Adipocyte (in vitro differentiated cells): ENCODE data around the gene C12orf60.

ENCODE experiments used
- DNase-seq: peaks from one replicate; pipeline ENCODE4 v3.0.0-alpha.2; 2015; ENCODE audit warnings: low read depth
- H3K27me3 ChIP-seq: replicated peaks from 2 replicates; pipeline ENCODE4 v1.7.0; 2013; ENCODE audit warnings: mild to moderate bottlenecking, low read length, moderate library complexity; ENCODE audit not compliant: control insufficient read depth, insufficient read depth
- H3K36me3 ChIP-seq: 2 replicates; pipeline ENCODE4 v1.7.0; 2013; ENCODE audit warnings: low read length, mild to moderate bottlenecking, moderate library complexity; ENCODE audit not compliant: control insufficient read depth, insufficient read depth, severe bottlenecking
- H3K4me1 ChIP-seq: 2 replicates; pipeline ENCODE4 v1.7.0; 2013; ENCODE audit warnings: mild to moderate bottlenecking, low read length, moderate library complexity; ENCODE audit not compliant: control insufficient read depth, insufficient read depth
- H3K4me3 ChIP-seq: 2 replicates; pipeline ENCODE4 v1.7.0; 2013; ENCODE audit warnings: mild to moderate bottlenecking, low read length, moderate library complexity
- H3K9ac ChIP-seq: 2 replicates; pipeline ENCODE4 v1.7.0; 2013; ENCODE audit warnings: mild to moderate bottlenecking, low read length, moderate library complexity
- H3K9me3 ChIP-seq: 2 replicates; pipeline ENCODE4 v1.7.0; 2013; ENCODE audit warnings: mild to moderate bottlenecking, low read length, moderate library complexity; ENCODE audit not compliant: control insufficient read depth

Gene C12orf60

DNA sequence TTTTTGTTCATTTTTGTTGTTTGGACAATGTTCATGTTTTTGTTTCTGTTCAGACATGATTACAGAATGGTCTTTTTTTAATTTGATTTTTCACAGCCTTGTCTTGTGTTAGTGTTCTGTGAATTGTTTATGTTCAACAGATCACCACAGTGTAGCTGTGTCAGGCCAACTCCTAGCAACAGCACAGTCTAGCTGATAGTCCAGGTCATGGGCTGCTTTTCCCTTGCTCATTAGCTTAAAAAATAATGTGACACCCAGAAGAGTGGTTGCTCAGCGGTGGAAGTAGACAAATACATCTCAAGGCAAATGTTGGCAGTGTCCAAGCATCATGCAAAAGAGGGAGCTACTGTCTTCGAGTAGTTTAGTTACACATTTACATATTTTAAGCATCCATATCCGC, 22.6 kb upstream of the C12orf60 start:
- Histone ChIP-seq H3K9ac (no peak overlapping the region), H3K4me3 (no peak overlapping the region), H3K27me3 (no peaks in the 10 kb centered on the region), H3K9me3 (no peaks in the 10 kb centered on the region), H3K36me3 (peaks cover 21% of the 10 kb centered on the region), H3K4me1 (peaks cover 28% of the 10 kb centered on the region)
- no peak for DNase-seq

DNA sequence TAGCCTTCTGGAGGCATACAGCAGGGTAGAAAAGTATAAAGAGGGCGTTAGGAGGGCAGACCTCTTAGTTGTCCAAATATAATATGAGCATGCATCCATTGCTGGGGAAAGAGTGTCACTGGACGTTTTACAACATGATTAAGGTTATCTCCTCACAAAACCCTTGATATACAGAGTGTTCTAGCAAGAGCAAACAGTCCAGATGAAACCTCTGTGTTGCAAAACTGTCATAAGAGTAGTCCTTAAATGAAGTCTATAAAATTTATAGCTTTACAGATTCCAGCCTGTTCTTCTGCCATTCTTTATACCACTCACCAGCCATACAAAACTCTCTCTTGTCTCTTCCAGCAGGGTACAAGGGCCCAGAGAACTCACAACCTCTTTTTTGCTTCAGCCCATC, 21.9 kb upstream of the C12orf60 start:
- no peaks in the 10 kb centered on the region for H3K27me3 ChIP-seq
- peaks cover 28% of the 10 kb centered on the region for H3K36me3 ChIP-seq
- no peak overlapping the region for H3K4me3 ChIP-seq
- no peak overlapping the region for H3K9ac ChIP-seq
- DNase-seq, result no peak
- no peaks in the 10 kb centered on the region for H3K9me3 ChIP-seq
- peaks cover 21% of the 10 kb centered on the region for H3K4me1 ChIP-seq

DNA sequence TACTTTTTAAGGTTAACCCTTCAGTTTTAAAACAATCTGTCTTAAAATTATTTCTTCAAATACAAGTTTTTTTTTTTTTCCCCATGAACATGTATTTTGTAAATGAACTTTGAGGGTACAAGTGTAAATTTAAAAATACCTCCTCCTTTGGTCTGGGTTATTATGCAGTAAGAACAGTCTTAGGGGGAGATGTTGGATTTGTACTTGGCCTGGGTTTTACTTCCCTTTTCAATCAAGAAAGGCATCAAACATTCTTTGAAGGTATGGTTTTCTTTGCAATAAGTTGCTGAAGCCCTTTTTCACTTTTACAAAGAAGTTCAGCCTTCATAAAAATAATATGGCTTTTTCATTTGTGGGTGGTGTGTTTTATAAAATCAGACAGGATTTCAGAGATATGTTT, 20.7 kb upstream of the C12orf60 start:
- Histone ChIP-seq H3K9ac (no peak overlapping the region), H3K4me1 (peaks cover 9% of the 10 kb centered on the region), H3K36me3 (peaks cover 40% of the 10 kb centered on the region), H3K27me3 (no peaks in the 10 kb centered on the region), H3K9me3 (no peaks in the 10 kb centered on the region), H3K4me3 (no peak overlapping the region)
- no peak for DNase-seq

DNA sequence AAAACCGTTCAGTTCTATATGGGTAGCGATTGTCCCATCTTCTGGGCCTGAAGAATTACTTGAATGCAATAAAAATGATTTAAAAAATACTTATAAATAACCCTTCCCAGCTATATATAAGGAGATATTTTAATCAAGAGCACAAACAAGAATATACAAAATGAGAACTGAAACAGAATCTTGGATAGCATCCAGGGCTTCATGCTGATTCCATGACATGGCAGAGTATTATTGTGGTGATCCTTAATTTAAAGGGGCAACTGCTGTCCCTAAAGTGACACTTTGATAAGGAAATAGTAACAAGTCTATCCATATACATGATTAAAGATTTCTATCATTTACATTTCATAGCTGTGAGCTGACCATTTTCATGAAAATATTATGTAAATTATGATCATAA, 19.0 kb upstream of the C12orf60 start:
- Histone ChIP-seq H3K27me3 (no peaks in the 10 kb centered on the region), H3K4me3 (no peak overlapping the region), H3K9me3 (no peaks in the 10 kb centered on the region), H3K36me3 (peaks cover 56% of the 10 kb centered on the region), H3K4me1 (peaks cover 9% of the 10 kb centered on the region), H3K9ac (no peak overlapping the region)
- DNase-seq, result no peak

DNA sequence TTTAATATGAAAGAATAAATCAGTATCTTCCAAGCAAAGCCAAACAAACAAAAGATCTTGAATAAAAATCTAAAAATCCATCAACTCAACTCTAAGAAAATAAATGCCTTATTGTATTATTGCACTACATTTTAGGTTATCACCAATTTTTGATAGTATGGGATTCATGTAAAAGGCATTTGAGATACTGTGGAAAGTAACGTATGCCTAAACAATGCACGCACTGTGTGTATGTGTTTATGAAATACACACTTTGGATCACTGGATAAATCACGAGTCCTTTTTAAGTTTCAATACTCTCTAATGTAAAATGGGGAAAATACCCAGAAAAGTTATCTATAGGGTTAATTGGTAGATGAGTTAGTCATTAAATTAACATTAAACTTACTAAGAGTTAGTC, 17.9 kb upstream of the C12orf60 start:
- H3K9ac ChIP-seq, result no peak overlapping the region
- no peaks in the 10 kb centered on the region for H3K27me3 ChIP-seq
- H3K9me3 ChIP-seq, result no peaks in the 10 kb centered on the region
- no peak for DNase-seq
- peaks cover 67% of the 10 kb centered on the region for H3K36me3 ChIP-seq
- H3K4me3 ChIP-seq, result no peak overlapping the region
- peaks cover 9% of the 10 kb centered on the region for H3K4me1 ChIP-seq

DNA sequence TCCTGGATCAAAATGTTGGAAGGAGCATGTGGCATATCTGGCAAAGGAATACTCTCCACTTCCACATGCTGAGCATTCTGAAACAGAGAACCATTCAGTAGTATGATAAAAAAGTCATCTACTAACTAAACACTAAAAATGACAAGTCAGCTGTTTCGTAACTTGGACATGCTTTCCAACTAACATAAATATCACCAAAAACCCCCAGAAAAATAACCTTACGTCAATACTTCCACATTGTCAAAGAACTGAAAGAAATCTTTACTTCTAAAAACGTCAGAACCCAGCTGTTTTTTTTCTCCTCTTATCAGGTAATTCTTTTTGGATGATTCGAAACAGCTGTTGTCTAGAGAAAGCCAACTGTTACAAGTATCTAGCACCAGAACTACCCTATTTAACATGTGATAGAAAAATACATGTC, 8.4 kb upstream of the C12orf60 start:
- Histone ChIP-seq H3K9me3 (no peaks in the 10 kb centered on the region), H3K36me3 (peaks cover 88% of the 10 kb centered on the region), H3K4me3 (no peak overlapping the region), H3K9ac (no peak overlapping the region), H3K27me3 (no peaks in the 10 kb centered on the region), H3K4me1 (peaks cover 6% of the 10 kb centered on the region)
- DNase-seq, result no peak

DNA sequence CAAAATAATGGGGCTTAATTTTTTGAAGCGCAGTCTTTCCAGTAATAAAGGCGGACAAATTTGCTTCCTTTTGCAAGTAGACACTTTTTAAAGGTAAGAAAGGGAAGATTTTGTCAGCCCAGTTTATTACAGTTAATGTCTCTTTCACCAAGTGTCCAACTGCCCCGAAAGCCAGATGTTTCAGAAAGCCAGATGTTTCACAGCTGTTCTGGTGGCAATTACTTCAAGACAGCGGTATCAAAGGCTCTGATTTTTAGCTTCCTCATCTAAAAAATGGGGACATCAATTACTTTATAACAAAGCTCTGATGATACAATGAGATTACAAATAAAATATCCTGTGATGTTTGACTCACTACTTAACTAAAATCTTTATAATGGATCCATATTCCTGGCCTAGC, 1.2 kb upstream of the C12orf60 start:
- H3K9me3 ChIP-seq, result no peaks in the 10 kb centered on the region
- peak; percentile 42 for DNase-seq
- H3K27me3 ChIP-seq, result no peaks in the 10 kb centered on the region
- H3K4me3 ChIP-seq, result peak overlapping the region; percentile 93
- peak overlapping the region; percentile 91 for H3K9ac ChIP-seq
- H3K36me3 ChIP-seq, result peaks cover 25% of the 10 kb centered on the region
- H3K4me1 ChIP-seq, result peaks cover 21% of the 10 kb centered on the region

DNA sequence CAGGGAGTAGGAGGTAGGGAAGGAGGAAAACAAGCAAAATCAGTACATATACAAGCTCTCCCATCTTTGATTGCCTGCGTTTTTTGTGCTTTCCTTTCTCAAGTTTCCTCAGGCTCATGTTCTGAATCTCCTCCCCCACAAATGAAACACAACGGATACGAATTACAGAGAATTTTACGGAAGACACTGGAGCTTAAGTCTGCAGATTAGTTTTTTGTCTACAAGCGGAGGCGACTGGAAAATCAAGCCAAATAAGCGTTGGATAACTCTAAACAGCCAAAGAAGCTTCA, 804 bp upstream of the C12orf60 start:
- peak overlapping the region; percentile 91 for H3K9ac ChIP-seq
- peak overlapping the region; percentile 93 for H3K4me3 ChIP-seq
- H3K4me1 ChIP-seq, result peaks cover 21% of the 10 kb centered on the region
- peaks cover 21% of the 10 kb centered on the region for H3K36me3 ChIP-seq
- H3K27me3 ChIP-seq, result no peaks in the 10 kb centered on the region
- DNase-seq, result no peak
- H3K9me3 ChIP-seq, result no peaks in the 10 kb centered on the region

DNA sequence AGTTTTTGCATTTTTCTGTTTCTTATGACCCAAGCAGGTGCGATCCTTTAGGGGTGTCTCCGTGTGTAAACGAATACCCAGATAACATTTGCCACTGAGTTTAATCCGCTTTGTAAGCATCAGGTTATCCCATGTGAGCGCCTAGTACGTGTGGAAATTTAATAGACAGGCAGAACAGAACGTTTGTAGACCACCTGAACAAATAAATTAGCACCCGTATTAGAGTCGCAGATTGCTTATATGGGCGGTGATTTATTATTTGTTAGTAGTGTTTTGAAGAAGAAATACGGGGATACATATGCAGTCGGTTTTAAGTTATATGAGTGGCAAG, 325 bp downstream of the C12orf60 start:
- peaks cover 21% of the 10 kb centered on the region for H3K4me1 ChIP-seq
- H3K9ac ChIP-seq, result peak overlapping the region; percentile 89
- H3K36me3 ChIP-seq, result peaks cover 10% of the 10 kb centered on the region
- H3K4me3 ChIP-seq, result peak overlapping the region; percentile 93
- DNase-seq, result no peak
- H3K27me3 ChIP-seq, result no peaks in the 10 kb centered on the region
- H3K9me3 ChIP-seq, result no peaks in the 10 kb centered on the region

DNA sequence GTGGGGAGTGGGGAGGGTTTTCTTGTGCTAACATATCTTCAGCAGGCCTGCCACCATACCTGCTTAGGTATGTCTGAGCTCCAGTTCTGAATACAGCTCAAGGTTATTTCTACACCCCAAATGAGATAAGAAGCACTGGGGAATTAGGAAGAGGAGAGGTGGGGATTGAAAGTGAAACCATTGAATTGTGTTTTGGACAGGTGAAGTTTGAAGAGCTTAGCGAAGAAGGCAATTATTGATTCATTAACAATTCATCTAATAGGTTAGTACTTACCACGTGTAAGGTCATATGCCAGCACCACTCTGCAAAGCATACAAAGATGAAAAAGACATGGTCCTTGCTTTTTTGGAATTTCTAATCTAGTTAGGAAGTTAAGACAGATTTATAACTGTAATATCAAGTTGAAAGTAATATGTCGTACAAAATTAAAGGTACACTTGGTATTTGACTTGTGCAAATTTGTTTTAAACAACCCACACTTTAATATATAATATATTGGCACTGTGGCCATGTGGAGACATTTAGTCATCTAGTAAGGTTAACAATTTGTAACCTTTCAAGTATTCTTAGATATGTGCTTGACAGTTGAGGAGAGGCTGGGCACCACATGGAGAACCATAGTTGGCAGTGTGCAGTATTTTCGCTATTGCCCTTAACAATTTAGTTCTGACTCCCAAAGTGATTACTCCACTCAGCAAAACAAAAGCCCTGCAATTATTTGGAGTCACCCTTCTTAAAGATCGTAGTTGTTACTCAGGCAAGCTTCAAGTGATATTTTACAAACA, 6.9 kb downstream of the C12orf60 start:
- no peaks in the 10 kb centered on the region for H3K27me3 ChIP-seq
- no peak overlapping the region for H3K9ac ChIP-seq
- no peak for DNase-seq
- peaks cover 6% of the 10 kb centered on the region for H3K4me1 ChIP-seq
- H3K9me3 ChIP-seq, result no peaks in the 10 kb centered on the region
- no peaks in the 10 kb centered on the region for H3K36me3 ChIP-seq
- H3K4me3 ChIP-seq, result no peak overlapping the region

DNA sequence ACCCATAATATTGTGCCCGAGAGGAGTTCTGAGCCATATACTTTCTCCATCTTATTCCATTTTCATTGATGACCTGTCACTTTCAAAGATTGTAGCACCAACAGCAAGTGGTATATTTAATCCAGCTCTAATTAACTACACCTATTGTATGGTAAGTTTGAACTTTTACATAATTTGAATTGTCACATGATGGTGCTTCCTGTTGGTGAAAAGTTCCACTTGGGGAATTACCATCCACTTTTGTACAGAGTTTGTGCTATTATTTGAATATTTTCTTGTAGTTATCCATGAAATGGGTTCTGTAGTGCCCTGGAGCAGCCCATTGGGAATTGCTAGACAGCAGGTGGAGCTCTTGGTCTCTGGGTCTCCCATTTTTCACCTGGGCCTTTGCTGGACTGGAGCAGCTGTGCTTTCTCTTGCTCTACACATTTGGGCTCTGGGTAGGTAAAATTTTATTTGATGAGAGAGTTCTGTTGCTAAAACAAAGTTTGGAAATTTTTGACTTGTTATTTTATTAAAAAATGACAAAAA, 7.5 kb downstream of the C12orf60 start:
- H3K4me1 ChIP-seq, result peaks cover 6% of the 10 kb centered on the region
- H3K4me3 ChIP-seq, result no peak overlapping the region
- no peaks in the 10 kb centered on the region for H3K27me3 ChIP-seq
- H3K36me3 ChIP-seq, result no peaks in the 10 kb centered on the region
- peak; percentile 40 for DNase-seq
- no peak overlapping the region for H3K9ac ChIP-seq
- H3K9me3 ChIP-seq, result no peaks in the 10 kb centered on the region

DNA sequence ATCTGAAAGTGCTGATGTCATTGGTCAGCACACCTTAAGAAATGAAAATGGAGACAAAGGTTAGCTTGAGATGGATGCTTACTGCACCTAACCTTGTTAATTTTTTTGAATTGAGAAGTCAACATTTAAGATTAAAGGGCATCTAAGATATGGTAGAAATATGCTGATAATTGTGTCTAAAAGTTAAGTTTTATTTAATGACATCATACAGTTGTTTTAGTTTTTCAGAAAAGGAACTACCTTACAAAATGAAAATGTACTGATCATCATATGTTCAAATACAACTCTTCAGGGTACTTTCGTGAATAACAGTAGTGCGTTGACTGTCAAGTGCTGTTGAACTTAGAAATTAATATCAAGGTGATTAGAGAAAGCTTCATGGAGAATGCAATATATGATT, 8.0 kb downstream of the C12orf60 start:
- Histone ChIP-seq H3K36me3 (no peaks in the 10 kb centered on the region), H3K9me3 (no peaks in the 10 kb centered on the region), H3K4me1 (peaks cover 6% of the 10 kb centered on the region), H3K4me3 (no peak overlapping the region), H3K9ac (no peak overlapping the region), H3K27me3 (no peaks in the 10 kb centered on the region)
- no peak for DNase-seq
